HepG2 (cell line): ENCODE results near the gene DDX24. TPM values are rescaled to one million over a fixed set of nuclear protein-coding genes. Genes with fewer than 3 reads are reported as not detected.

Source experiments
- AGO2 ChIP-seq: fragments of 200-400 bp; formaldehyde crosslinking; optimal IDR thresholded peaks from 2 replicates; pipeline ENCODE3; 2017; ENCODE audit warnings: mild to moderate bottlenecking, low read depth, low read length, moderate library complexity
- CEBPB ChIP-seq: IDR thresholded peaks from 2 replicates; pipeline ENCODE4 v1.6.1; 2011; ENCODE audit warnings: low read depth, low read length, improper control_type of control experiment, borderline replicate concordance
- FOXO1 ChIP-seq: sonication (generic); formaldehyde crosslinking; IDR thresholded peaks from 2 replicates; pipeline ENCODE4 v1.4.0; 2020; ENCODE audit warnings: missing genetic modification reagents
- GLI4 ChIP-seq: sonication (generic); formaldehyde crosslinking; IDR thresholded peaks from 2 replicates; pipeline ENCODE4 v1.5.1; 2020; ENCODE audit warnings: missing genetic modification reagents, mild to moderate bottlenecking, moderate library complexity, borderline replicate concordance
- MTF2 ChIP-seq: sonication (generic); formaldehyde crosslinking; IDR thresholded peaks from 2 replicates; pipeline ENCODE4 v1.5.0; 2020; ENCODE audit warnings: missing genetic modification reagents, borderline replicate concordance
- NAIF1 ChIP-seq: sonication (generic); formaldehyde crosslinking; IDR thresholded peaks from 2 replicates; pipeline ENCODE4 v1.5.0; 2020; ENCODE audit warnings: mild to moderate bottlenecking, missing genetic modification reagents, borderline replicate concordance
- NR3C1 ChIP-seq: sonication (generic); formaldehyde crosslinking; IDR thresholded peaks from 2 replicates; pipeline ENCODE4 v1.4.0; 2020; ENCODE audit warnings: missing genetic modification reagents
- POLR2G ChIP-seq: fragments of 200-400 bp; formaldehyde crosslinking; IDR thresholded peaks from 2 replicates; pipeline ENCODE4 v1.6.1; 2018; ENCODE audit warnings: mild to moderate bottlenecking, low read depth, low read length, moderate library complexity
- RFX1 ChIP-seq: fragments of 450-650 bp; IDR thresholded peaks from 2 replicates; pipeline ENCODE4 v1.6.1; 2017
- SPEN ChIP-seq: sonication (generic); formaldehyde crosslinking; IDR thresholded peaks from 2 replicates; pipeline ENCODE4 v1.5.1; 2020; ENCODE audit warnings: low read depth, mild to moderate bottlenecking, missing genetic modification reagents
- TARDBP ChIP-seq: sonication (generic); formaldehyde crosslinking; IDR thresholded peaks from 2 replicates; pipeline ENCODE4 v1.8.0; 2022; ENCODE audit warnings: mild to moderate bottlenecking, missing genetic modification reagents
- ZNF264 ChIP-seq: sonication (generic); formaldehyde crosslinking; IDR thresholded peaks from 2 replicates; pipeline ENCODE4 v1.4.0; 2020; ENCODE audit warnings: missing genetic modification reagents
- ZNF337 ChIP-seq: sonication (generic); formaldehyde crosslinking; IDR thresholded peaks from 2 replicates; pipeline ENCODE4 v1.5.1; 2020; ENCODE audit warnings: missing genetic modification reagents, low read depth, mild to moderate bottlenecking, borderline replicate concordance
- ZNF629 ChIP-seq: sonication (generic); formaldehyde crosslinking; conservative IDR thresholded peaks from 2 replicates; pipeline ENCODE4 v1.5.0; 2020; ENCODE audit warnings: missing genetic modification reagents
- ZNF790 ChIP-seq: sonication (generic); formaldehyde crosslinking; IDR thresholded peaks from 2 replicates; pipeline ENCODE4 v1.8.0; 2022; ENCODE audit warnings: missing genetic modification reagents, mild to moderate bottlenecking, borderline replicate concordance
- polyA plus RNA-seq, 8 experiments: library from polyadenylated mRNA; depleted of rRNA in 3 of 8; stranded (reverse) in 7 of 8; unstranded in 1 of 8; fragments of >200 nt; fragmentation: Illumina TruSeq in 4 of 8; extraction: Trizol in 4 of 8; gene quantifications; 2 replicates each; pipeline versions ENCODE4 v1.2.1 to v1.2.3, GENCODE V29; 2011 to 2016; ENCODE audit warnings: low read depth in 4 of 8, missing spikeins in 1 of 8, mixed read lengths in 1 of 8; ENCODE audit not compliant: insufficient read depth in 1 of 8
- total RNA-seq, 5 experiments: library from RNA; depleted of rRNA; stranded (reverse); fragments of >200 nt; fragmentation: Illumina TruSeq; extraction: Trizol; gene quantifications; 2 replicates each; pipeline ENCODE4 v1.2.3, GENCODE V29; 2016; ENCODE audit warnings: low read depth in 1 of 5
- TF ChIP-seq, protein P1 (sequence below): IDR thresholded peaks from 2 replicates; pipeline ENCODE4 v1.6.1; 2012; ENCODE audit warnings: low read depth, low read length, improper control_type of control experiment
- TF ChIP-seq, protein P2 (sequence below): IDR thresholded peaks from 2 replicates; pipeline ENCODE4 v1.6.1; 2016; ENCODE audit warnings: mild to moderate bottlenecking
- TF ChIP-seq, protein P3 (sequence below): sonication (generic); formaldehyde crosslinking; IDR thresholded peaks from 2 replicates; pipeline ENCODE4 v1.5.1; 2020; ENCODE audit warnings: missing genetic modification reagents, mild to moderate bottlenecking, borderline replicate concordance
- TF ChIP-seq, protein P4 (sequence below): IDR thresholded peaks from 2 replicates; pipeline ENCODE4 v1.4.0; 2020; ENCODE audit warnings: mild to moderate bottlenecking, missing genetic modification reagents
- TF ChIP-seq, protein P5 (sequence below): IDR thresholded peaks from 2 replicates; pipeline ENCODE4 v1.6.1; 2018; ENCODE audit warnings: missing genetic modification reagents, mild to moderate bottlenecking, missing compliant biosample characterization

DDX24 gene
- total and polyA plus RNA-seq, 2 of the 13 experiments (the other 11 are each of a cell fraction or from before 2014, with no cell fraction given): 67.3 to 149 TPM

DNA sequence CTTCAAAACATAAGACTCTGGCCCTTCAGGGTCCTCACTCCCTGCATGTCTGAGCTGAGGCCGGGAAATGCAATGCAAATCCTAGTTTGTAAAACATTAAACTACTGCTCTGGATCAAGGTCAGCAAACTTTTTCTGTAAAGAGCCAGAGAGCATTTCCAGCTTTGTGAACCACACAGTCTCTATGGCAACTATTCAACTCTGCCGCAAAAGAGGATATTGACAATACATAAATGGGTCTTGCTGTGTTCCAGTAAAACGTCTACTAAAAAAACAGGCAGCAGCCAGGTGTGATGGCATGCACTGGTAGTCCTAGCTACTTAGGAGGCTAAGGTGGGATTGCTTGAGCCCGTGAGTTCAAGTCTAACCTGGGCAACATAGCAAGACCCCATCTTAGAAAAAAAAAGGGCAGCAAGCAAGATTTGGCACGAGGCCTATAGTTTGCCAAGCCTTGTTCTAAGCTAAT lies 22.3 kb downstream of the DDX24 start (continued):
- TF ChIP-seq ZNF790 (CRISPR knock-in tag) (no peak), GLI4 (CRISPR knock-in tag) (peak; percentile 63; the same call in 1 of the 2 replicates), AGO2 (no peak), NAIF1 (CRISPR knock-in tag) (peak; percentile 52; the same call in 1 of the 2 replicates), MTF2 (CRISPR knock-in tag) (no peak), TARDBP (CRISPR knock-in tag) (peak; percentile 20; the same call in 1 of the 2 replicates), SPEN (peak; percentile 33; the same call in 1 of the 2 replicates), ZNF629 (CRISPR knock-in tag) (peak; percentile 61), RFX1 (peak; percentile 91), FOXO1 (peak; percentile 71; the same call in 1 of the 2 replicates), ZNF337 (0 out of 2 replicates have a peak, but pooled peaks have one; percentile 53), CEBPB (no peak), NR3C1 (CRISPR knock-in tag) (no peak), ZNF264 (CRISPR knock-in tag) (peak; percentile 56; the same call in 1 of the 2 replicates), POLR2G (0 out of 2 replicates have a peak, but pooled peaks have one; percentile 26)
- TF ChIP-seq, protein P1, sequence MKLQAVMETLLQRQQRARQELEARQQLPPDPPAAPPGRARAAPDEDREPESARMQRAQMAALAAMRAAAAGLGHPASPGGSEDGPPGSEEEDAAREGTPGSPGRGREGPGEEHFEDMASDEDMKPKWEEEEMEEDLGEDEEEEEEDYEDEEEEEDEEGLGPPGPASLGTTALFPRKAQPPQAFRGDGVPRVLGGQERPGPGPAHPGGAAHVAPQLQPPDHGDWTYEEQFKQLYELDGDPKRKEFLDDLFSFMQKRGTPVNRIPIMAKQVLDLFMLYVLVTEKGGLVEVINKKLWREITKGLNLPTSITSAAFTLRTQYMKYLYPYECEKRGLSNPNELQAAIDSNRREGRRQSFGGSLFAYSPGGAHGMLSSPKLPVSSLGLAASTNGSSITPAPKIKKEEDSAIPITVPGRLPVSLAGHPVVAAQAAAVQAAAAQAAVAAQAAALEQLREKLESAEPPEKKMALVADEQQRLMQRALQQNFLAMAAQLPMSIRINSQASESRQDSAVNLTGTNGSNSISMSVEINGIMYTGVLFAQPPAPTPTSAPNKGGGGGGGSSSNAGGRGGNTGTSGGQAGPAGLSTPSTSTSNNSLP: peak; percentile 91
- TF ChIP-seq, protein P2, sequence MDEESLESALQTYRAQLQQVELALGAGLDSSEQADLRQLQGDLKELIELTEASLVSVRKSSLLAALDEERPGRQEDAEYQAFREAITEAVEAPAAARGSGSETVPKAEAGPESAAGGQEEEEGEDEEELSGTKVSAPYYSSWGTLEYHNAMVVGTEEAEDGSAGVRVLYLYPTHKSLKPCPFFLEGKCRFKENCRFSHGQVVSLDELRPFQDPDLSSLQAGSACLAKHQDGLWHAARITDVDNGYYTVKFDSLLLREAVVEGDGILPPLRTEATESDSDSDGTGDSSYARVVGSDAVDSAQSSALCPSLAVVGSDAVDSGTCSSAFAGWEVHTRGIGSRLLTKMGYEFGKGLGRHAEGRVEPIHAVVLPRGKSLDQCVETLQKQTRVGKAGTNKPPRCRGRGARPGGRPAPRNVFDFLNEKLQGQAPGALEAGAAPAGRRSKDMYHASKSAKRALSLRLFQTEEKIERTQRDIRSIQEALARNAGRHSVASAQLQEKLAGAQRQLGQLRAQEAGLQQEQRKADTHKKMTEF (CRISPR knock-in tag): peak; percentile 66
- TF ChIP-seq, protein P3, sequence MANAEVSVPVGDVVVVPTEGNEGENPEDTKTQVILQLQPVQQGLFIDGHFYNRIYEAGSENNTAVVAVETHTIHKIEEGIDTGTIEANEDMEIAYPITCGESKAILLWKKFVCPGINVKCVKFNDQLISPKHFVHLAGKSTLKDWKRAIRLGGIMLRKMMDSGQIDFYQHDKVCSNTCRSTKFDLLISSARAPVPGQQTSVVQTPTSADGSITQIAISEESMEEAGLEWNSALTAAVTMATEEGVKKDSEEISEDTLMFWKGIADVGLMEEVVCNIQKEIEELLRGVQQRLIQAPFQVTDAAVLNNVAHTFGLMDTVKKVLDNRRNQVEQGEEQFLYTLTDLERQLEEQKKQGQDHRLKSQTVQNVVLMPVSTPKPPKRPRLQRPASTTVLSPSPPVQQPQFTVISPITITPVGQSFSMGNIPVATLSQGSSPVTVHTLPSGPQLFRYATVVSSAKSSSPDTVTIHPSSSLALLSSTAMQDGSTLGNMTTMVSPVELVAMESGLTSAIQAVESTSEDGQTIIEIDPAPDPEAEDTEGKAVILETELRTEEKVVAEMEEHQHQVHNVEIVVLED (CRISPR knock-in tag): no peak; the same call in 1 of the 2 replicates
- TF ChIP-seq, protein P4, sequence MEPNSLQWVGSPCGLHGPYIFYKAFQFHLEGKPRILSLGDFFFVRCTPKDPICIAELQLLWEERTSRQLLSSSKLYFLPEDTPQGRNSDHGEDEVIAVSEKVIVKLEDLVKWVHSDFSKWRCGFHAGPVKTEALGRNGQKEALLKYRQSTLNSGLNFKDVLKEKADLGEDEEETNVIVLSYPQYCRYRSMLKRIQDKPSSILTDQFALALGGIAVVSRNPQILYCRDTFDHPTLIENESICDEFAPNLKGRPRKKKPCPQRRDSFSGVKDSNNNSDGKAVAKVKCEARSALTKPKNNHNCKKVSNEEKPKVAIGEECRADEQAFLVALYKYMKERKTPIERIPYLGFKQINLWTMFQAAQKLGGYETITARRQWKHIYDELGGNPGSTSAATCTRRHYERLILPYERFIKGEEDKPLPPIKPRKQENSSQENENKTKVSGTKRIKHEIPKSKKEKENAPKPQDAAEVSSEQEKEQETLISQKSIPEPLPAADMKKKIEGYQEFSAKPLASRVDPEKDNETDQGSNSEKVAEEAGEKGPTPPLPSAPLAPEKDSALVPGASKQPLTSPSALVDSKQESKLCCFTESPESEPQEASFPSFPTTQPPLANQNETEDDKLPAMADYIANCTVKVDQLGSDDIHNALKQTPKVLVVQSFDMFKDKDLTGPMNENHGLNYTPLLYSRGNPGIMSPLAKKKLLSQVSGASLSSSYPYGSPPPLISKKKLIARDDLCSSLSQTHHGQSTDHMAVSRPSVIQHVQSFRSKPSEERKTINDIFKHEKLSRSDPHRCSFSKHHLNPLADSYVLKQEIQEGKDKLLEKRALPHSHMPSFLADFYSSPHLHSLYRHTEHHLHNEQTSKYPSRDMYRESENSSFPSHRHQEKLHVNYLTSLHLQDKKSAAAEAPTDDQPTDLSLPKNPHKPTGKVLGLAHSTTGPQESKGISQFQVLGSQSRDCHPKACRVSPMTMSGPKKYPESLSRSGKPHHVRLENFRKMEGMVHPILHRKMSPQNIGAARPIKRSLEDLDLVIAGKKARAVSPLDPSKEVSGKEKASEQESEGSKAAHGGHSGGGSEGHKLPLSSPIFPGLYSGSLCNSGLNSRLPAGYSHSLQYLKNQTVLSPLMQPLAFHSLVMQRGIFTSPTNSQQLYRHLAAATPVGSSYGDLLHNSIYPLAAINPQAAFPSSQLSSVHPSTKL: peak; percentile 71
- TF ChIP-seq, protein P5, sequence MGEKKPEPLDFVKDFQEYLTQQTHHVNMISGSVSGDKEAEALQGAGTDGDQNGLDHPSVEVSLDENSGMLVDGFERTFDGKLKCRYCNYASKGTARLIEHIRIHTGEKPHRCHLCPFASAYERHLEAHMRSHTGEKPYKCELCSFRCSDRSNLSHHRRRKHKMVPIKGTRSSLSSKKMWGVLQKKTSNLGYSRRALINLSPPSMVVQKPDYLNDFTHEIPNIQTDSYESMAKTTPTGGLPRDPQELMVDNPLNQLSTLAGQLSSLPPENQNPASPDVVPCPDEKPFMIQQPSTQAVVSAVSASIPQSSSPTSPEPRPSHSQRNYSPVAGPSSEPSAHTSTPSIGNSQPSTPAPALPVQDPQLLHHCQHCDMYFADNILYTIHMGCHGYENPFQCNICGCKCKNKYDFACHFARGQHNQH (CRISPR knock-in tag): 0 out of 2 replicates have a peak, but pooled peaks have one; percentile 65
